GM12878 (cell line): ENCODE data around the gene LRP5. TPM values are rescaled to one million over a fixed set of nuclear protein-coding genes. Genes with fewer than 3 reads are reported as not detected.
A peak's percentile ranks its signal among the peaks of the same experiment; 100 is the strongest.

Source experiments
- ATAC-seq: fragments of 200-7000 bp; cut with Tn5 transposase; 3 replicates; pipeline ENCODE4 v1.9.1; 2020; ENCODE audit warnings: mild to moderate bottlenecking, moderate library complexity
- BruUV-seq: library from RNA; stranded (reverse); fragments of 400-500 nt; replicated peaks from 2 replicates; lab custom pipeline; 2021; lab: Mats Ljungman, UMichigan
- CTCF ChIA-PET: fragments of 300-600 bp; sonication (Branson Sonifier 250); formaldehyde crosslinking; extraction: SDS; loops from one replicate; lab custom pipeline; 2021; ENCODE audit warnings: inconsistent platforms; lab: Yijun Ruan, JAX
- POLR2A ChIA-PET: fragments of 350-600 bp; formaldehyde crosslinking; extraction: SDS; loops from one replicate; lab custom pipeline; 2021; ENCODE audit warnings: inconsistent platforms; lab: Charles Lee
- RAD21 ChIA-PET: fragments of 300-600 bp; sonication (Branson Sonifier 250); formaldehyde crosslinking; loops from one replicate; lab custom pipeline; 2023; ENCODE audit warnings: antibody characterized with exemption; ENCODE audit not compliant: unreplicated experiment; lab: Charles Lee
- SMC1A ChIA-PET: fragments of 300-600 bp; sonication (Branson Sonifier 250); formaldehyde crosslinking; loops from one replicate; lab custom pipeline; 2023; ENCODE audit not compliant: unreplicated experiment, uncharacterized antibody; lab: Charles Lee
- DNase-seq: peaks from one replicate; pipeline ENCODE4 v3.0.0-alpha.2; 2011; ENCODE audit warnings: low read depth, low spot score
- FAIRE-seq: peaks from 3 replicates; lab custom pipeline; 2011; peaks lifted over from hg19 to GRCh38; lab: Jason Lieb, UNC
- H2AFZ ChIP-seq: 2 replicates; pipeline ENCODE4 v1.6.0; 2011; ENCODE audit warnings: low read depth, low read length, control low read depth; ENCODE audit not compliant: control insufficient read depth
- H3K27ac ChIP-seq: 2 replicates; pipeline ENCODE4 v1.5.1; 2011; ENCODE audit warnings: control low read depth; ENCODE audit not compliant: control insufficient read depth, insufficient read depth
- H3K27me3 ChIP-seq, 2 experiments: replicated peaks in 1 of 2; 2 replicates each; pipeline versions ENCODE4 v1.6.0 to v1.6.1; 2011; ENCODE audit warnings: low read length in 1 of 2; ENCODE audit not compliant: control insufficient read depth in 2 of 2, insufficient read depth in 2 of 2
- H3K36me3 ChIP-seq, 2 experiments: 2 replicates each; pipeline ENCODE4 v1.5.1; 2011; ENCODE audit warnings: low read length in 1 of 2; ENCODE audit not compliant: control insufficient read depth in 2 of 2, insufficient read depth in 2 of 2
- H3K4me1 ChIP-seq: 2 replicates; pipeline ENCODE4 v1.6.1; 2011; ENCODE audit warnings: mild to moderate bottlenecking, low read length, moderate library complexity, mixed read lengths; ENCODE audit not compliant: control insufficient read depth, insufficient read depth
- H3K4me2 ChIP-seq: 2 replicates; pipeline ENCODE4 v1.6.0; 2011; ENCODE audit warnings: control low read depth; ENCODE audit not compliant: control insufficient read depth, insufficient read depth
- H3K4me3 ChIP-seq: fragments of 200-600 bp; sonication (generic); 2 replicates; pipeline ENCODE4 v1.5.1; 2016
- H3K79me2 ChIP-seq: 2 replicates; pipeline ENCODE4 v1.6.0; 2011; ENCODE audit warnings: low read length; ENCODE audit not compliant: control insufficient read depth, insufficient read depth
- H3K9ac ChIP-seq: 2 replicates; pipeline ENCODE4 v1.8.0; 2011; ENCODE audit warnings: low read length, control low read depth, mixed read lengths; ENCODE audit not compliant: control insufficient read depth, insufficient read depth
- H3K9me3 ChIP-seq: replicated peaks from 3 replicates; pipeline ENCODE4 v1.5.1; 2011; ENCODE audit warnings: mild to moderate bottlenecking, low read length; ENCODE audit not compliant: control insufficient read depth, insufficient read depth
- H4K20me1 ChIP-seq: 2 replicates; pipeline ENCODE4 v1.6.0; 2011; ENCODE audit not compliant: control insufficient read depth, insufficient read depth
- CEBPB ChIP-seq, 2 experiments: fragments of 150-350 bp in 1 of 2; IDR thresholded peaks; 2 replicates each; pipeline ENCODE4 v1.6.1; 2012 to 2014; ENCODE audit warnings: low read depth in 2 of 2, low read length in 2 of 2, borderline replicate concordance in 1 of 2, inconsistent platforms in 1 of 2
- ESRRA ChIP-seq: IDR thresholded peaks from 2 replicates; pipeline ENCODE4 v1.6.1; 2012; ENCODE audit warnings: mild to moderate bottlenecking, low read length, improper control_type of control experiment
- FOS ChIP-seq: IDR thresholded peaks from 3 replicates; pipeline ENCODE4 v1.6.1; 2011; ENCODE audit warnings: borderline replicate concordance; ENCODE audit not compliant: insufficient read length; ENCODE audit errors: extremely low read depth
- FOXK2 ChIP-seq: fragments of 450-650 bp; IDR thresholded peaks from 2 replicates; pipeline ENCODE4 v1.6.1; 2017; ENCODE audit warnings: mild to moderate bottlenecking, moderate library complexity
- GABPA ChIP-seq: IDR thresholded peaks from 2 replicates; pipeline ENCODE4 v1.6.1; 2014; ENCODE audit warnings: antibody characterized with exemption, low read depth, mild to moderate bottlenecking, inconsistent platforms
- IRF4 ChIP-seq: IDR thresholded peaks from 2 replicates; pipeline ENCODE4 v1.6.1; 2011; ENCODE audit warnings: low read depth, low read length
- JUNB ChIP-seq: IDR thresholded peaks from 2 replicates; pipeline ENCODE4 v1.6.1; 2016; ENCODE audit warnings: antibody characterized with exemption, mild to moderate bottlenecking
- NBN ChIP-seq: fragments of 450-650 bp; IDR thresholded peaks from 2 replicates; pipeline ENCODE4 v1.6.1; 2016
- POLR2AphosphoS2 ChIP-seq: IDR thresholded peaks from 2 replicates; pipeline ENCODE4 v1.6.1; 2011; ENCODE audit warnings: low read depth, mild to moderate bottlenecking, low read length, improper control_type of control experiment, moderate library complexity
- SIX5 ChIP-seq: IDR thresholded peaks from 2 replicates; pipeline ENCODE4 v1.6.1; 2011; ENCODE audit warnings: mild to moderate bottlenecking, low read depth, low read length, moderate library complexity; ENCODE audit not compliant: severe bottlenecking
- TBL1XR1 ChIP-seq: IDR thresholded peaks from 2 replicates; pipeline ENCODE4 v1.6.1; 2012; ENCODE audit warnings: low read depth, low read length, improper control_type of control experiment
- TCF3 ChIP-seq: IDR thresholded peaks from 2 replicates; pipeline ENCODE4 v1.6.1; 2012; ENCODE audit warnings: low read depth, mild to moderate bottlenecking, low read length, borderline replicate concordance; ENCODE audit not compliant: insufficient read depth
- YY1 ChIP-seq: IDR thresholded peaks from 2 replicates; pipeline ENCODE4 v1.6.1; 2011; ENCODE audit warnings: low read depth, mild to moderate bottlenecking, low read length
- ZNF24 ChIP-seq: fragments of 450-650 bp; IDR thresholded peaks from 2 replicates; pipeline ENCODE4 v1.6.1; 2017; ENCODE audit warnings: antibody characterized with exemption, mild to moderate bottlenecking
- ZSCAN29 ChIP-seq: fragments of 450-650 bp; IDR thresholded peaks from 2 replicates; pipeline ENCODE4 v1.6.1; 2017; ENCODE audit warnings: mild to moderate bottlenecking, moderate library complexity
- WGBS: methylation state at CpG from one replicate; pipeline ENCODE4 v1.1.6; 2016; ENCODE audit warnings: low lambda C conversion rate; ENCODE audit not compliant: insufficient replicate concordance, insufficient coverage; ENCODE audit errors: missing lambda C conversion rate; 5-methylcytosine and 5-hydroxymethylcytosine counted together
- in situ Hi-C: fragments of 300-500 bp; cut with MboI; formaldehyde crosslinking; loops from 9 replicates; pipeline ENCODE4 v1.14.3; 2018; ENCODE audit warnings: mixed read lengths
- intact Hi-C: fragments of 100-400 bp; cut with micrococcal nuclease; formaldehyde crosslinking; loops from one replicate; pipeline ENCODE4 v1.14.2; 2022; ENCODE audit not compliant: unreplicated experiment
- polyA plus RNA-seq, 11 experiments: library from polyadenylated mRNA; depleted of rRNA in 4 of 11; unstranded in 6 of 11; stranded (reverse) in 5 of 11; fragments of >200 nt; fragmentation: Nextera tagmentation in 4 of 11; fragmentation: Illumina TruSeq in 1 of 11; extraction: Ambion mirVana in 4 of 11; extraction: Trizol in 1 of 11; gene quantifications; 1 replicate in 1 of 11; 2 replicates in 10 of 11; pipeline versions ENCODE4 v1.2.1 to v1.2.3, GENCODE V29; 2011 to 2016; ENCODE audit warnings: inconsistent platforms in 2 of 11, missing spikeins in 2 of 11, low read depth in 1 of 11
- total RNA-seq, 4 experiments: library from RNA; depleted of rRNA in 3 of 4; stranded (reverse); fragments of >200 nt in 3 of 4; fragmentation: Illumina TruSeq in 1 of 4; extraction: Trizol in 1 of 4; gene quantifications; 2 replicates each; pipeline versions ENCODE4 v1.2.1 to v1.2.3, GENCODE V29; 2013 to 2021
- TF ChIP-seq, protein P1 (sequence below): IDR thresholded peaks from 2 replicates; pipeline ENCODE4 v1.6.1; 2011; ENCODE audit warnings: borderline replicate concordance, low read depth, mild to moderate bottlenecking, moderate library complexity, mixed read lengths, low read length; ENCODE audit not compliant: insufficient read depth; ENCODE audit errors: extremely low read length
- TF ChIP-seq, protein P2 (sequence below): IDR thresholded peaks from 2 replicates; pipeline ENCODE4 v1.6.1; 2012; ENCODE audit warnings: low read depth, low read length, improper control_type of control experiment
- TF ChIP-seq, protein P3 (sequence below): fragments of 450-650 bp; IDR thresholded peaks from 2 replicates; pipeline ENCODE4 v1.6.1; 2016; ENCODE audit warnings: mild to moderate bottlenecking

The LRP5 gene
- total and polyA plus RNA-seq, 10 of the 15 experiments (the other 5 are each of a cell fraction or from before 2014, with no cell fraction given) = 0.37 to 34.0 (median 6.6) TPM

DNA sequence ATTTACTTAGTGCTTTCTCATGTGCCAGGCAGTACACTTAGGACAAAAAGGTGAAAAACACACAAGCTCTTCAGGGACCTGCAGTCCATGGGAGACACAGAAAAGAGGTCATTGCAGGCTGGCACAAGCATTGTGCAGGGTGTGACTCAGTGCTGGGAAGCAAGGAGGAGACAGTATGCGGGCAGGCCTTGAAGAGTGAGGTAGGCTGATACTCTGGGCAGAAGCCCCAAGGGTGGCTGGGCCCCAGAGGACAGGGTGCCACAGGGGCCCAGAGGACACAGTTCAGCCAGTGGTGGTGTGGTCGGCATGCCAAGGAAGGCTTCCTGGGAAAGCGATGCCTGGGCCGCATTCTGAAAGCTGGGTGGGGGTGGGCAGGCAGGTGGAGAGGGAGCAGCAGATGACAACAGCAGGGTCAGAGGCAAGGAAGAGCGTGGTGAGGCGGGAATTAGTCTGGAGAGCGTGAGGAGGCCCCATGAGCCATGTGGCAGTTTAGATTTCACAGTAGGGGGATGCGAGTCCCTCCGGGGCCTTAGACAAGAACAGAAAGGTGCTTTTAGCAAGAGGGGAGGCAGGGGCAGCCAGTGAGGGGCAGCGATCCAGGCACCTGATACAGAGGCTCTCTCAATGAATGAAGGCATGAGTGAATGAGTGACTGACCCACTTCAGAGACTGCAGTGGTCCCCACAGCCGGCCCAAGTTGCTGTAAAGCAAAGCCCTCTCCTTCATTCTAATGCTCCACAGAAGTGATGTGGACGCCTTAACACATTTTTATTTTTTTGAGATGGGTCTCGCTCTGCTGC lies 47.5 kb upstream of the LRP5 start (continued):
- TF ChIP-seq, protein P1, sequence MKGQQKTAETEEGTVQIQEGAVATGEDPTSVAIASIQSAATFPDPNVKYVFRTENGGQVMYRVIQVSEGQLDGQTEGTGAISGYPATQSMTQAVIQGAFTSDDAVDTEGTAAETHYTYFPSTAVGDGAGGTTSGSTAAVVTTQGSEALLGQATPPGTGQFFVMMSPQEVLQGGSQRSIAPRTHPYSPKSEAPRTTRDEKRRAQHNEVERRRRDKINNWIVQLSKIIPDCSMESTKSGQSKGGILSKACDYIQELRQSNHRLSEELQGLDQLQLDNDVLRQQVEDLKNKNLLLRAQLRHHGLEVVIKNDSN = no peak
- no peak for TF ChIP-seq FOS
- TF ChIP-seq GABPA = no peak
- TF ChIP-seq POLR2AphosphoS2 = no peak
- no peak for TF ChIP-seq YY1

DNA sequence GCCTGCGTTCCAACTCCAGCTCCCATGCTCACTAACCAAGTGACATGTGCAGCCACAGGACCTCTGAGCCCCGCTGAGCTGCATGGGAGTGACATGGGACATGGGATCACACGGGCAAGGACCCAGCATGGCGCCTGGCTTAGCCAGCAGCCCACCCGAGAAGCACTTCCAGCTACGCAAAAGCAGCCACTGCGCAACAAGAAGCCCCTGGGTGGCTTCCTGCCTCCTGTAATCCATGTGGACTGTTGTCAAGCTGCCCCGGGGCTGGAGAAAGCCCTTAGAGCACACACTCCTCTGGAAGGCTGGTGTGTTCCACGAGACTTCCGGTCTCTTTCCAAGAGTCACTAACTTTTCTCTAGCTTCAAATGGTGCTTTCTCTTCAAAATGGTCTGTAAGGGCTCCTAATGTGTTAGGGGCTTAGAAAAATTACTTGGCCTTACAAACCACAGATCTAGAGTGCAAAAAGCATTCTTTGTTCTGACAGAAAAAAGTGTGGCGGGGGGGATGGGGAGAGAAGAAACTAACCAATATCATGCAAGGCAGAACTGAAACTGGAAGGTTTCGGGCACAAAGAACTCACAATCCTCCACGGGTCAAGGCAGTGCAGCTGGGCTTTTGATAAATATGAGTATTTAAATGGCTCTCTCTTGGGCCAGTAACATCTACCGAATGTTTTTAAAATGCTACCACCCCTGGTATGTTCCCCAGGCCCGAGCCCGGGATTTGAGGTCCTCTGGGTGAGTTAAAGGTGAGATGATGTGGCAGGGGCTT lies 46.1 kb upstream of the LRP5 start:
- no peaks in the 10 kb centered on the region for H4K20me1 ChIP-seq
- DNase-seq (peak; percentile 81), ATAC-seq (peak; percentile 86), FAIRE-seq (peak; percentile 97)
- no peaks in the 10 kb centered on the region for H3K27me3 ChIP-seq
- CTCF ChIA-PET = interaction anchor here (1.0 to 14.0 kb wide), 10 partner anchors 9 to 915 kb away, joined by 3 to 365 read pairs (median 4); no protein-coding TSS in a partner anchor
- no peak overlapping the region for H2AFZ ChIP-seq
- BruUV-seq = no TSS peak
- WGBS = 43% methylated on average over 16 of the region's 16 CpGs
- POLR2A ChIA-PET = interaction anchor here (0.7 to 2.1 kb wide), 12 partner anchors 9 to 1201 kb away, joined by 3 to 13 read pairs (median 5); no protein-coding TSS in a partner anchor
- peaks cover 16 to 30% of the 10 kb centered on the region in 2 experiments; a peak in 3 of 4 replicates for H3K36me3 ChIP-seq
- RAD21 ChIA-PET = interaction anchor here (0.7 to 3.8 kb wide), 8 partner anchors 8 to 647 kb away, joined by 3 to 24 read pairs (median 4); no protein-coding TSS in a partner anchor
- peaks cover 52% of the 10 kb centered on the region for H3K79me2 ChIP-seq
- in situ Hi-C loops = no loop called here
- H3K9me3 ChIP-seq = no peaks in the 10 kb centered on the region
- intact Hi-C loops = loop anchor here (5.0 kb wide), 1 partner anchor 196 kb away; the partner anchor contains the start of gene PPP6R3
- SMC1A ChIA-PET = interaction anchor here (0.9 to 9.9 kb wide), 9 partner anchors 9 to 104 kb away, joined by 3 to 102 read pairs (median 6); no protein-coding TSS in a partner anchor
- H3K4me2 ChIP-seq = peak overlapping the region; percentile 88
- peak overlapping the region; percentile 61 for H3K9ac ChIP-seq
- H3K4me1 ChIP-seq = peaks cover 39% of the 10 kb centered on the region
- H3K4me3 ChIP-seq = peak overlapping the region; percentile 60
- peak overlapping the region; percentile 93 for H3K27ac ChIP-seq
- TF ChIP-seq IRF4 (peak; percentile 87), ZNF24 (0 out of 2 replicates have a peak, but pooled peaks have one; percentile 22), SIX5 (peak; percentile 8), CEBPB (IDR thresholded peaks at IDR 0.05; ENCODE audit: borderline replicate concordance in 1 of 2, low read depth in 2 of 2, low read length in 2 of 2) (no peak), NBN (peak; percentile 98), JUNB (peak; percentile 91), TCF3 (no peak), FOXK2 (peak; percentile 18; the same call in 1 of the 2 replicates), ZSCAN29 (no peak), ESRRA (no peak), TBL1XR1 (peak; percentile 77)
- TF ChIP-seq, protein P2, sequence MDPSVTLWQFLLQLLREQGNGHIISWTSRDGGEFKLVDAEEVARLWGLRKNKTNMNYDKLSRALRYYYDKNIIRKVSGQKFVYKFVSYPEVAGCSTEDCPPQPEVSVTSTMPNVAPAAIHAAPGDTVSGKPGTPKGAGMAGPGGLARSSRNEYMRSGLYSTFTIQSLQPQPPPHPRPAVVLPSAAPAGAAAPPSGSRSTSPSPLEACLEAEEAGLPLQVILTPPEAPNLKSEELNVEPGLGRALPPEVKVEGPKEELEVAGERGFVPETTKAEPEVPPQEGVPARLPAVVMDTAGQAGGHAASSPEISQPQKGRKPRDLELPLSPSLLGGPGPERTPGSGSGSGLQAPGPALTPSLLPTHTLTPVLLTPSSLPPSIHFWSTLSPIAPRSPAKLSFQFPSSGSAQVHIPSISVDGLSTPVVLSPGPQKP = peak; percentile 58; the same call in 1 of the 2 replicates
- TF ChIP-seq, protein P3, sequence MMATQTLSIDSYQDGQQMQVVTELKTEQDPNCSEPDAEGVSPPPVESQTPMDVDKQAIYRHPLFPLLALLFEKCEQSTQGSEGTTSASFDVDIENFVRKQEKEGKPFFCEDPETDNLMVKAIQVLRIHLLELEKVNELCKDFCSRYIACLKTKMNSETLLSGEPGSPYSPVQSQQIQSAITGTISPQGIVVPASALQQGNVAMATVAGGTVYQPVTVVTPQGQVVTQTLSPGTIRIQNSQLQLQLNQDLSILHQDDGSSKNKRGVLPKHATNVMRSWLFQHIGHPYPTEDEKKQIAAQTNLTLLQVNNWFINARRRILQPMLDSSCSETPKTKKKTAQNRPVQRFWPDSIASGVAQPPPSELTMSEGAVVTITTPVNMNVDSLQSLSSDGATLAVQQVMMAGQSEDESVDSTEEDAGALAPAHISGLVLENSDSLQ = no peak
